Epithelial cell of proximal tubule (primary cell): ENCODE data around the gene RNF114. TPM values are rescaled to one million over a fixed set of nuclear protein-coding genes. Genes with fewer than 3 reads are reported as not detected.

ENCODE experiments used
- DNase-seq: peaks from one replicate; pipeline ENCODE4 v3.0.0-alpha.2; 2011; ENCODE audit warnings: low read depth
- H3K4me3 ChIP-seq: 2 replicates; pipeline ENCODE4 v1.5.1; 2011; ENCODE audit warnings: low read depth, mild to moderate bottlenecking, low read length
- total RNA-seq: library from RNA; depleted of rRNA; stranded (reverse); fragments of >200 nt; gene quantifications from 2 replicates; pipeline ENCODE4 v1.2.3, GENCODE V29; 2015
- TF ChIP-seq, protein P1 (sequence below): conservative IDR thresholded peaks from 2 replicates; pipeline ENCODE4 v1.5.1; 2012; ENCODE audit warnings: low read depth, mild to moderate bottlenecking, low read length

Gene RNF114
- total RNA-seq, 1 donor from 2014 or later, result 157 TPM

DNA sequence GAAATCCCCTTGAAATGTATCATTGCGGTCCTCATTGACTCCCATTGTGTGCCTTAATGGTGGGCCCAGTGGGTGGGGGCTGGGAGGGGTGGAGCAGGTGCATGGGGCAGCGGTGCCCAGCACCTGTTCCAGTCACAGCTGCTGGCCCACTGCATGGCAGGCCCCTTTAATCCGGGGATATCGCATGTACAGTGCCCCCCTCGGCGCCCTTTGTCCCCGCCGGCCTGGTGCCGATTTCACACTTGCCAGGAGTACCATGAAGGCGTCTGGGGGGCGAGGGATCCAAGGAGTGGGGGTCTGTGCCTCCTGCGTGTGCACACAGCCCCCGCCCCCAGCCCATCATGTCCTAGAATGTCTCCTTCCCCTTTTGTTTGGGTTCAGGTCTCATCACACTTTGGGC, 49.4 kb downstream of the RNF114 start:
- no peak for DNase-seq
- TF ChIP-seq, protein P1, sequence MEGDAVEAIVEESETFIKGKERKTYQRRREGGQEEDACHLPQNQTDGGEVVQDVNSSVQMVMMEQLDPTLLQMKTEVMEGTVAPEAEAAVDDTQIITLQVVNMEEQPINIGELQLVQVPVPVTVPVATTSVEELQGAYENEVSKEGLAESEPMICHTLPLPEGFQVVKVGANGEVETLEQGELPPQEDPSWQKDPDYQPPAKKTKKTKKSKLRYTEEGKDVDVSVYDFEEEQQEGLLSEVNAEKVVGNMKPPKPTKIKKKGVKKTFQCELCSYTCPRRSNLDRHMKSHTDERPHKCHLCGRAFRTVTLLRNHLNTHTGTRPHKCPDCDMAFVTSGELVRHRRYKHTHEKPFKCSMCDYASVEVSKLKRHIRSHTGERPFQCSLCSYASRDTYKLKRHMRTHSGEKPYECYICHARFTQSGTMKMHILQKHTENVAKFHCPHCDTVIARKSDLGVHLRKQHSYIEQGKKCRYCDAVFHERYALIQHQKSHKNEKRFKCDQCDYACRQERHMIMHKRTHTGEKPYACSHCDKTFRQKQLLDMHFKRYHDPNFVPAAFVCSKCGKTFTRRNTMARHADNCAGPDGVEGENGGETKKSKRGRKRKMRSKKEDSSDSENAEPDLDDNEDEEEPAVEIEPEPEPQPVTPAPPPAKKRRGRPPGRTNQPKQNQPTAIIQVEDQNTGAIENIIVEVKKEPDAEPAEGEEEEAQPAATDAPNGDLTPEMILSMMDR, result no peak
- peak overlapping the region; percentile 75 for H3K4me3 ChIP-seq

DNA sequence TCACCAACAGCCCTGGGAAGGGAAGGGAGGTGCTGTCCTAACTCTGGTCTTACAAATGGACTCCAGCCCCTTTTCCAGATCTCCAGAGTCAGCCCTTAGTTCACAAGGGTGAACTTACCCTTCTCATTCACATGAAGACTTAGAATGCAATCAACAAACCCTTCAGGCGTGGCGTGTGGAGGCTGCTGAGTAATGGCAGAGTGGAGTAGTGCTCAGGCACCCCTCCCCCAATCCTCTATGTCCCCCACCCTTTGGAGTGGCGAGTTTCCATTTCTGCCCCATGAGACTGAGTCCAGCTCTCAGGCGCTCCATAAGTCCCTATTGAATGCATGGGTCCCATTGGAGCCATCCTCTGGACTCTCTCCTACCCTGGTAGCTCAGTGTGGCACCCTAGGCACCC, 49.9 kb downstream of the RNF114 start:
- no peak for DNase-seq
- H3K4me3 ChIP-seq, result peak overlapping the region; percentile 75
- TF ChIP-seq, protein P1, result no peak

DNA sequence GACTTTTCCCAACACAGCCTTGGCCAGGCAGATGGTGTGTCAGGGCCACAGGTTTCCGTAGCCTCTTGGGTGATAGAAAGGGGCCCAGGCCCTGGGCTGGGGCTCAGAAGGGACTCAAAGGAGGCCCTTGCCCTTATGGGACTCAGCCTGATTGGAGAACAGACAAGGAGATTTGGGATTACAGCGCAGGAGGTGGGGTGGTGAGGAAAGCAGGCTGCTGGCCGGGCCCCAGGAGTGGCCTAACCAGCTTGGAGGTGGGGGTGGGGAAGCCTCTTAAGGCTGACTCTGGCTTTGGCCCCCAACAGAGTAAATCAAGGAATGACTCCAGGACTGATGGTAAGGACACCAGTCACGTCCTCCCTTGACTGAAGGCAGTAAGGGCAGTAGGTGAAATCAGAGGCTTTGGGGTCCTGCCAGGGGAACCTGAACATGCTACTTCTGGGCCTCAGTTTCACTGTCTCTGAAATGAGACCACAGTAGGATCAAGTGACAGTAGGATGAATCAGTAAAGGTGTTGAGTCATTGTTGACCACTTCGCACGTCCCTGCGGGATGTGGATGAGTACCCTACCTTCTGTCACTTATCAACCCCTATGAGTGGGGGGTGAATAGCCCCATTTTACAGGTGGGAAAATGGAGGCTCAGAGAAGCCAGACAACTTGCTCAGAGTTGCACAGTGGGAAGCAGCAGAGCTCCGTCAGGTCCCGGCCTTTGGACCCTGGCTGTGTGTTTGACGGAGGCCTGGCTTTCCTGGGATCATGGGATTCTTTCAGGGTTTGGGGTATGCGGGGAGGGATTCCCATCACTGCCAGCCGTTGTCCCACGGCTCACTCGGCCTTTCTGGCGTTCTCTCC, 51.0 kb downstream of the RNF114 start:
- no peak overlapping the region for H3K4me3 ChIP-seq
- DNase-seq, result no peak
- TF ChIP-seq, protein P1, result no peak

DNA sequence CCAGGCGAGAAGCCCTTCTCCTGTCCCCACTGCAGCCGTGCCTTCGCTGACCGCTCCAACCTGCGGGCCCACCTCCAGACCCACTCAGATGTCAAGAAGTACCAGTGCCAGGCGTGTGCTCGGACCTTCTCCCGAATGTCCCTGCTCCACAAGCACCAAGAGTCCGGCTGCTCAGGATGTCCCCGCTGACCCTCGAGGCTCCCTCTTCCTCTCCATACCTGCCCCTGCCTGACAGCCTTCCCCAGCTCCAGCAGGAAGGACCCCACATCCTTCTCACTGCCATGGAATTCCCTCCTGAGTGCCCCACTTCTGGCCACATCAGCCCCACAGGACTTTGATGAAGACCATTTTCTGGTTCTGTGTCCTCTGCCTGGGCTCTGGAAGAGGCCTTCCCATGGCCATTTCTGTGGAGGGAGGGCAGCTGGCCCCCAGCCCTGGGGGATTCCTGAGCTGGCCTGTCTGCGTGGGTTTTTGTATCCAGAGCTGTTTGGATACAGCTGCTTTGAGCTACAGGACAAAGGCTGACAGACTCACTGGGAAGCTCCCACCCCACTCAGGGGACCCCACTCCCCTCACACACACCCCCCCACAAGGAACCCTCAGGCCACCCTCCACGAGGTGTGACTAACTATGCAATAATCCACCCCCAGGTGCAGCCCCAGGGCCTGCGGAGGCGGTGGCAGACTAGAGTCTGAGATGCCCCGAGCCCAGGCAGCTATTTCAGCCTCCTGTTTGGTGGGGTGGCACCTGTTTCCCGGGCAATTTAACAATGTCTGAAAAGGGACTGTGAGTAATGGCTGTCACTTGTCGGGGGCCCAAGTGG, 51.9 kb downstream of the RNF114 start:
- DNase-seq, result no peak
- TF ChIP-seq, protein P1, result no peak
- H3K4me3 ChIP-seq, result no peak overlapping the region

DNA sequence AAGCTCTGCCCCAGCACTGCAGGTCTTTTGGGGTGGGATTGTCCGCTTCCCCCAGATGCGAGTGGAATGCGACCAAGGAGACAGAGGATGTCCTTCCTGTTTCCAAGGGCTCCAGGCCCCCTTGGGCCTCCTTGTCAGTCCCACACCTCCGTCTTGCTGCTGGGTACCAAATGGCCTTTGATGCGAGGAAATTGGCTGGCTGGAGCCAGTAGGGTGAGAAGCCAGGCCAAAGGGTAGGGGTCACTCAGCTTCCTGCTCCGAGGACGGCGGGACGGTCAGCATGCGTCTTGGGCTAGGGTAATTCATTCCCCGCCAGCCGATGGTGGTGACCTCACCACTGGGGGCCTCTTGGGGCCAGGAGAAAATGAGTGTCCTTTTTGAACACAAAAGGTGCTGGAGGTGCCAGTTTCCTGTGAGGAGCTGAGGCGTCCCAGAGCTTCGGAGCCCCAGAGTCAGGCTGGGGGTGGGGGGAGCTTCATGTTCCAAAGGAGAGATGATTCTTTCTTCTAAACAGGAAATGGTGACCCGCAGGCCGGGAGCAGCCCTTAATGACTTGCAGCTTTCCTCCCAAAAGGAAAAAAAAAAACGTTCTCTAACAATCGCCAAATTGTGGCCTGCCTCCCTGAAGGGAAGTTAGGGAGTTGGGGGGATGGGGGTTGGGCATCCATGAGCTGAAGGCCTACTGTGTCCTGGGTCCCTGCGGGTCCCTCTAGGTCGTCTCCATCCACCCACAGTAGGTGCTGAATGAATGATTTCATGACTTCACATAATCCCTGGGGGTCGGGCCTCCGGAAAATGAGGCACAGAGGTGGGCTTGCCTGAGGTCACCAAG, 53.3 kb downstream of the RNF114 start:
- TF ChIP-seq, protein P1, result no peak
- no peak for DNase-seq
- H3K4me3 ChIP-seq, result no peak overlapping the region

DNA sequence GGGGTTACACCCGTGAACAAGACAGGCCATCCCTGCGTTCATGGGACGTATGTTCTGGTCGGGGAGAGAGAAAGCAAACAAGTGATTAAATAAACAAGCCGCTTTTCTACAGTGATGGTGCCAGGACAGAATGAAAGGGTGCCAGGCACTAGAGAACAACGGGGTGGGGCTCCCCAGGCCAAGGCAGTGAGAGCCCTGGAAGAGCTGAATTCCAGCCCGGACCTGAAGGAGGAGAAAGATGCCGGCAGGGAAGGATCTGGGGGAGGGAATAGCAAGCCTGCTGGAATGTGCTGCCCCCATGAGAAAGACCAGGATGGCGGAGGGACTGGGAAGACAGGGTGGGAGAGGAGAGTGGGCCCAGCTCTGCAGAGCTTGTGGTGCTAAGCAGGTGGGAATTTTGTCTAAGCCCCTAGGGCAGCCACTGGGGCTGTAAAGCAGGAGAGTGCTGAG, 54.1 kb downstream of the RNF114 start:
- TF ChIP-seq, protein P1, result no peak
- DNase-seq, result no peak

More for the DNA sequence above, 54.1 kb downstream of the RNF114 start:
- H3K4me3 ChIP-seq, result no peak overlapping the region
